ENCODE results near the gene CACNA1F. TPM values are rescaled to one million over a fixed set of nuclear protein-coding genes. Genes with fewer than 3 reads are reported as not detected.

CACNA1F gene
- total and polyA plus RNA-seq, 4 donors = 0.10 to 0.55 (median 0.42) TPM

GRCh38 chrX:49214996-49215526 lies 18.1 kb downstream of the CACNA1F start:
- Histone ChIP-seq H3K9me3 (ENCODE audit: control insufficient read depth in 4 of 4, insufficient read depth in 3 of 4, low read length in 3 of 4) (peaks cover 0 to 11% (median 0%) of the 10 kb centered on the region in 4 donors), H3K4me3 (no peak overlapping the region), H3K27me3 (ENCODE audit: control insufficient read depth in 3 of 3, insufficient read depth in 3 of 3, low read length in 2 of 3) (peaks cover 0 to 4% (median 0%) of the 10 kb centered on the region in 3 donors), H3K9ac (ENCODE audit: insufficient read depth in 1 of 2, low read length in 2 of 2) (no peak overlapping the region), H3K36me3 (ENCODE audit: control insufficient read depth in 4 of 4, insufficient read depth in 4 of 4, low read length in 4 of 4) (no peaks in the 10 kb centered on the region), H3K27ac (ENCODE audit: low read depth in 1 of 2, low read length in 1 of 2) (no peak overlapping the region), H3K4me1 (ENCODE audit: control insufficient read depth in 5 of 5, insufficient read depth in 5 of 5, low read length in 5 of 5) (no peaks in the 10 kb centered on the region)
- TF ChIP-seq CTCF (IDR thresholded peaks at IDR 0.05; ENCODE audit: control extremely low read depth, extremely low read depth) = no peak
- DNase-seq (no peak), ATAC-seq (ENCODE audit: insufficient read depth, low FRiP score) (no peak)
- WGBS, 2 donors = 81 to 91% methylated on average over 14 of the region's 14 CpGs

GRCh38 chrX:49214416-49214815 lies 18.7 kb downstream of the CACNA1F start:
- no peak overlapping the region for H3K9ac ChIP-seq (ENCODE audit: insufficient read depth in 1 of 2, low read length in 2 of 2)
- H3K4me3 ChIP-seq = no peak overlapping the region
- H3K27ac ChIP-seq (ENCODE audit: low read depth in 1 of 2, low read length in 1 of 2) = no peak overlapping the region
- DNase-seq (no peak), ATAC-seq (ENCODE audit: insufficient read depth, low FRiP score) (no peak)
- WGBS, 2 donors = 82 to 91% methylated on average over 2 of the region's 2 CpGs
- no peaks in the 10 kb centered on the region for H3K36me3 ChIP-seq (ENCODE audit: control insufficient read depth in 4 of 4, insufficient read depth in 4 of 4, low read length in 4 of 4)
- no peaks in the 10 kb centered on the region for H3K4me1 ChIP-seq (ENCODE audit: control insufficient read depth in 5 of 5, insufficient read depth in 5 of 5, low read length in 5 of 5)
- peaks cover 0 to 6% (median 0%) of the 10 kb centered on the region in 3 donors for H3K27me3 ChIP-seq (ENCODE audit: control insufficient read depth in 3 of 3, insufficient read depth in 3 of 3, low read length in 2 of 3)
- TF ChIP-seq CTCF (IDR thresholded peaks at IDR 0.05; ENCODE audit: control extremely low read depth, extremely low read depth) = no peak
- peaks cover 0 to 11% (median 0%) of the 10 kb centered on the region in 4 donors for H3K9me3 ChIP-seq (ENCODE audit: control insufficient read depth in 4 of 4, insufficient read depth in 3 of 4, low read length in 3 of 4)

GRCh38 chrX:49212861-49213260 lies 20.3 kb downstream of the CACNA1F start:
- no peak overlapping the region for H3K27ac ChIP-seq (ENCODE audit: low read depth in 1 of 2, low read length in 1 of 2)
- DNase-seq (no peak), ATAC-seq (ENCODE audit: insufficient read depth, low FRiP score) (no peak)
- peaks cover 0 to 11% (median 0%) of the 10 kb centered on the region in 4 donors for H3K9me3 ChIP-seq (ENCODE audit: control insufficient read depth in 4 of 4, insufficient read depth in 3 of 4, low read length in 3 of 4)
- WGBS, 2 donors = 56 to 85% methylated on average over 1 of the region's 1 CpG
- no peak overlapping the region for H3K9ac ChIP-seq (ENCODE audit: insufficient read depth in 1 of 2, low read length in 2 of 2)
- no peak overlapping the region for H3K4me3 ChIP-seq
- H3K36me3 ChIP-seq (ENCODE audit: control insufficient read depth in 4 of 4, insufficient read depth in 4 of 4, low read length in 4 of 4) = no peaks in the 10 kb centered on the region
- peaks cover 0 to 6% (median 0%) of the 10 kb centered on the region in 3 donors for H3K27me3 ChIP-seq (ENCODE audit: control insufficient read depth in 3 of 3, insufficient read depth in 3 of 3, low read length in 2 of 3)
- no peaks in the 10 kb centered on the region for H3K4me1 ChIP-seq (ENCODE audit: control insufficient read depth in 5 of 5, insufficient read depth in 5 of 5, low read length in 5 of 5)
- no peak for TF ChIP-seq CTCF (IDR thresholded peaks at IDR 0.05; ENCODE audit: control extremely low read depth, extremely low read depth)

GRCh38 chrX:49212209-49212608 lies 20.9 kb downstream of the CACNA1F start:
- no peak for TF ChIP-seq CTCF (IDR thresholded peaks at IDR 0.05; ENCODE audit: control extremely low read depth, extremely low read depth)
- DNase-seq = no peak
- no peak for ATAC-seq (ENCODE audit: insufficient read depth, low FRiP score)
- peaks cover 0 to 9% (median 0%) of the 10 kb centered on the region in 4 donors for H3K9me3 ChIP-seq (ENCODE audit: control insufficient read depth in 4 of 4, insufficient read depth in 3 of 4, low read length in 3 of 4)
- WGBS, 2 donors = 81 to 85% methylated on average over 2 of the region's 2 CpGs
- H3K27me3 ChIP-seq (ENCODE audit: control insufficient read depth in 3 of 3, insufficient read depth in 3 of 3, low read length in 2 of 3) = peaks cover 0 to 6% (median 0%) of the 10 kb centered on the region in 3 donors
- H3K36me3 ChIP-seq (ENCODE audit: control insufficient read depth in 4 of 4, insufficient read depth in 4 of 4, low read length in 4 of 4) = no peaks in the 10 kb centered on the region
- H3K4me1 ChIP-seq (ENCODE audit: control insufficient read depth in 5 of 5, insufficient read depth in 5 of 5, low read length in 5 of 5) = no peaks in the 10 kb centered on the region
- H3K27ac ChIP-seq (ENCODE audit: low read depth in 1 of 2, low read length in 1 of 2) = no peak overlapping the region
- H3K9ac ChIP-seq (ENCODE audit: insufficient read depth in 1 of 2, low read length in 2 of 2) = no peak overlapping the region
- no peak overlapping the region for H3K4me3 ChIP-seq

Measured in lung (tissue), 12 donors.